Activated CD8-positive, alpha-beta memory T cell treated with anti-CD3 and anti-CD28 coated beads for 48 hours (primary cell): ENCODE measurements around the gene ERV3-1.
"Not testable (repeated sequence)": the region's sequence is repeated elsewhere in the genome, so short reads cannot be mapped to it uniquely, and the experiment has no call there.

Experiments used
- DNase-seq, 3 experiments: peaks; one replicate each; pipeline ENCODE4 v3.0.0-alpha.2; 2020; ENCODE audit warnings: low read depth in 2 of 3, low spot score in 2 of 3

The ERV3-1 gene

DNA sequence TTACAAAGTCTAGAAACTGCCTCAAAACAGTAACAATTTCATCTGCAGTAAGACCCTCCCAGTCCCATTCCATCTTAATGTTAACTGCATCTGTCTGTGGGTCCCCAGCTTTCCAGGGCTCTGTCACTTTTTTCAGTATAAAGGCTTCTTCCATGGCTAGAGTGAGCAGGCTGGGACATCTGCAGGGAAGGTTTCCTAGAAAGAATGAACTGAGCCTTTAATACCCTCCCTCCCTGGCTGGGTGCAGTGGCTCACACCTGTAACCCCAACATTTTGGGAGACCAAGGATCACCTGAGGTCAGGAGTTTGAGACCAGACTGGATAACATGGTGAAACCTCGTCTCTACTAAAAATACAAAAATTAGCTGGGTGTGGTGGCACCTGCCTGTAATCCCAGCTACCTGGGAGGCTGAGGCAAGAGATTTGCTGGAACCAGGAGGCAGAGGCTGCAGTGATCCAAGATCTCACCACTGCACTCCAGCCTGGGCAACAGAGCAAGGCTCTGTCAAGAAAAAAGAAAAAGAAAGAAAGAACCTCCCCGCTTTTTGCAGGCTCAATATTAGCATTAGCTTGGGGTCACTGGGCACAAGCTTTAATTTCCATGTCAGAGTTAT, 3.4 kb downstream of the ERV3-1 start:
- DNase-seq = no peak

DNA sequence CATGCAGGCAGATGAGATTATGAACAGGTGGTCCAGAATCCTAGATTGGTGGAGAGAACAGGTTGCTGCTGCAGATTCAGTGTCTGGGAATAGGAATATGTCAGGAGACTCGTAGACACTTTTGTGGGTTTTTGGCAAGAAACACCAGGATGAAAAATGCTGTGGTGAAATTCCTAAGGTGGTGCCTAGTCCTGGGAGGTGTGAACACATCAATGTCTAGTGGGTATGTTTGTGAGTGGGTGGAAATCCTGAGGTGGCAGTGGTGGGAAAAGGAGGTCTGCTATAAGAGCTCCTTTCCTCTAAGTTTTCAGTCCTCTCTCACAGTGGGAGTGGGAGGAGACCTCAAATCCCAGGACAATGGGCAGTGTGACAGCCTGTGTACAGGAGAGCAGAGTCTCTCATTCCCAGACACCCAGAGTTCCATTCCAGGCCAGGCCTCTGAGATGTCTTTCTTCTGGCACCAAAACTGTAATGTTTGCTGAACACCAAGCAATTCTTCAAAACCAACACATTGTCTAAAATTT, 5.1 kb downstream of the ERV3-1 start:
- DNase-seq = no peak

DNA sequence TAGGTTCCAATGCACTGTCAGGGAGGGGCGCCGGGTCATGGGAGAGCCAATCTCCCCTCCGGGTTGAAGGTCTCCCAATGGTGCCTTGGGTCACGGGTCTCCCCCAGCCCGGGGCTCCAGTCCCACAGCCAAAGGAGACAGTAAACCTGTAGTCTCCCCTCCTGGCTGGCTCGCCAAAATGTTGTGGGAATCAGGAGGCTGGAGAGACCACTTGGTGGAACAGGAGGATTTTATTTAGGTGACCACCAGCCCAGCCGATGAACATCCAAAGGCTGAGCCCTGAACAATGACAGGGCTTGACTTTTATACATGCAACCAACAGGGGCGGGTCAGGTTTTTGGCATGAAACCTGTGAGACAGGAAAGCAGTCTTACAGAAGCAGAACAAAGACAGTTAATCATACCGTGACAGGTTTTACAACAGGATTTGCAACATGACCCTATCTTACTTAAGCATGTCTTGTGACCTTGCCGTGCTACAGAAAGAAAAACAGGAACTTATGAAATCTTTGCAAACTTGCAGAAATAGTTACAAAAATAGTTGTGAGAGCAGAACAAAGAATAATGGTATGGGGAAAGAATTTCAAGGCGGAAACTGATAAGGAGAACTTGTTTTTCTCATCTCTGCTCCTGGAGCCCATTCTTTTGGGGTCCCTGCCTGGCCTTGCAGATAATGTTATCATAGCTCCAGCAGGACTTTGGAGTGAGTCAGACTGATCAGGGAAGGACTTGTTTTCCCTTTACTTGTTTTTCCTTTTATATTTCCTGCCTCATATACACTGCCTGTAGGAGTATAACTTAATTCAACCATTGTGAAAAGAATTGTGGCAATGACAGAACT, 7.1 kb downstream of the ERV3-1 start:
- DNase-seq = no peak

DNA sequence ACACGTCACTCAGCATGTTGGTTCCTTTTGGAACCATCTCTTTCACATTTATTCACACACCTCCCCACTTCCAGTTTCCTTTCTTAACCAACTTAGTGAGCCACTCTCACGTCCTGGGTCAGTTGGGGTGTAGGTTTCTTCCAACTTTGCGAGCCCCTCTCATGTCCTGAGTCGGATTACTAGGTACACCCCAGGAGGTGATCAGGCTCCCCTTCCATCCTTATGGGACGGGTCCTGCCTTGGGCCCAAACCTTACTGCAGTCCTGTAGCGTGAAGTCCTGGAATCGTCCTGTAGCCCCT, 7.7 kb downstream of the ERV3-1 start:
- no peak for DNase-seq

DNA sequence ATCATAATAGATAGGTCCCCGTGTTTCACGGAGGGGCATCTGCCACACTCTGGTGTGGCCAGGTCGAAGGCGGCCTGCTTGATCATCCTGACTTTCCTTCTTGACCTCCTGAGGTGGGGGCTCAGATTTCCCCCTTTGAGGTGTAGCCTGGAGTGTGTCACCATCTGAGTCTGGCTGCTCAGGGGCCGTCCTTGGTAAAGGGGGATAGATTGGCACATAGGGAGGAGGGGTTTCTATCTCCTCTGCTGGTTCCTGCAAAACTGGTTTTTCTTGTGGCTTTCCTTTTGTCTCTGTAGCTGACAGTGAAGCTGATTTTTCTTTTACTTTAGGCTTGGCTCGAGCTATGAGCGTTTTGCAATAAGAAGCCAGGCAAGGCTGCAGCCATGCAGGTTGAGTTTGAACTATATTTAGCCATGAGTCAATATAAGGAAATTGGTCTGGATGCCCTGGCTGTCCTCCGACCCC, 8.5 kb downstream of the ERV3-1 start:
- DNase-seq = no peak

DNA sequence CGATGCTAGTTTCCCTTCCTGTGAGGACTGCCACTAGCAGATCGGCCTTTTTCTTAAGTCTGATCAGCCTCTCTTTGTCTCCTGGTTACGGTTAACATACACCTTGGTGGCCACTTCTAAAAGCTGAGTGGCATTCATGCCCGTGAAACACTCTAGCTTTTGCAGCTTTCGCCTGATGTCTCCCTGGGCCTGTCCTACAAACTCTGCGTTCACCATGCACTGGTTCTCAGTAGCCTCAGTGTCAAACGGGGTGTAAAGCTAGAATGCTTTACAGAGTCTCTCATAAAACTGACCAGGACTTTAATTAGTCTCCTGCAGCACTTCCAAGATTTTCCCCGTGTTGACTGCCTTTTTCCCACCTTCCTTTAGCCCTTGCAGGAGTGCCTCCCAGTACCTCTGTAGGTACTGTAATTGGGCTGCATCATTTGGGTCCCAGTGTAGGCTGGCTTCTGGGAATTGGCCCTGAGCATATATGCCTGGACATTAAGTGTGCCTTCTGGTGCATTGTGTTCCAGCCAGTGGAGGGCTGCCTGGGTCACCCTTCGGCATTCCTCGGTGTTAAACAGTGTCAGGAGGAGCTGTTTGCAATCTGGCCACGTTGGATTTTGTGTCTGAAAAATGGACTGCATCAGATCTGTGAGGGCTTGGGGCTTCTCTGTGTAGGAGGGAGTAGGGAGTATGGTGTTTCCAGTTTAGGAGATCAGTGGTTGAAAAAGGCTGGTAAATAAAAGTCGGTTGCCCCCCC, 9.2 kb downstream of the ERV3-1 start:
- DNase-seq = no peak

DNA sequence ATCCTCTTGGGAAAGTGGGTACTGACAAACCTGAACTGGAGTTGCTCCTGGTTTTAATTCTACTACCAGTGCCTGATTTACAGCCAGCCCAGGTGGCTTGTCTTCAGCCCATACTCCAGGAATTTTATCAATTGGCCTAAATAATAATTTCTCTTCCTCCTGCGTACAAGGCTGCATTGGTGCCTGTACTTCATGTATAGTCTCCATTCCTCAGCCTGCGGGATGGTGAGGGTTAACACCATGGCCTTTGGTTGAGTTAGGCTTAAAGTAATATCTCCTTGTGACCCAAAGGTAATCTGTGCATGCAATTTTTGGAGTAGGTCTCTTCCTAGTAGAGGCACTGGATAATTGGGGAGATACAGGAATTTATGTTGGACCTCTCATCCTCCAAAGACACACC, 10.2 kb downstream of the ERV3-1 start:
- no peak for DNase-seq

DNA sequence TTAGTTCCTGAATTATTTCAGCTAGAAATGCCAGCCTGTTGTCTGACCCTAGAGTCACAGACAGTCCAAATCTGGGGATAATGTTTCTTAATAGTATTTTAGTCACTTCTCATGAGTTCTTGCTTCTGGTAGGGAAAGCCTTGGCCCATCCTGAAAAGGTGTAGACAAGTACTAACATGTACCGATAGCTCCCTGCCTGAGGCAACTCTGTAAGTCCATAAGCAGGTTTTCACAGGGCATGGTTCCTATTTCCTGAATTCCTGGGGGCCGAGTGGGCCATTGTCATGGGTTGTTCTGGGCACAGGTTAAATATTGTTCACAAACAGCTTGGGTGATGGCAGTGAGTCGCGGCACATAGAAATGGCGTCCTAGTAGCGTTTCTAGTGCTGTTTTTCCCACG, 12.6 kb downstream of the ERV3-1 start:
- no peak for DNase-seq

DNA sequence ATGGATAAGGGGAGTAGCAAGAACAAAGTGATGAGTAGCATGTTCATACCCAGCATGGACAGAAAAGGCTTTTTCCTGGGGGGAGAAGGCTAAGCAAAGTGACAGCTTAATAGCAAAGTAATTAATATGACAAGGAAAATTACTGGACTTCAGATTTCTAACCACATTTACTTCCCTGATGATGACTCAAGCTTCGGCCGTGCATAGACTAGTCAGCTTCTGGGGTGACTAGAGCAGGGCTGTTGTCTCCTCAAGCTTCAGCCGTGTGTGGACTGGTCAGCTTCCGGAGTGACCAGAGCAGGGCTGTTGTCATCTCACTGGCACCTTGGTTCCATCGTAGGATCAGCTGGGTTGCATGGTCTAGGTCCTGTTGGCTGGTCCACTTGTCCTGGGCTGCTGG, 13.5 kb downstream of the ERV3-1 start:
- no peak for DNase-seq

DNA sequence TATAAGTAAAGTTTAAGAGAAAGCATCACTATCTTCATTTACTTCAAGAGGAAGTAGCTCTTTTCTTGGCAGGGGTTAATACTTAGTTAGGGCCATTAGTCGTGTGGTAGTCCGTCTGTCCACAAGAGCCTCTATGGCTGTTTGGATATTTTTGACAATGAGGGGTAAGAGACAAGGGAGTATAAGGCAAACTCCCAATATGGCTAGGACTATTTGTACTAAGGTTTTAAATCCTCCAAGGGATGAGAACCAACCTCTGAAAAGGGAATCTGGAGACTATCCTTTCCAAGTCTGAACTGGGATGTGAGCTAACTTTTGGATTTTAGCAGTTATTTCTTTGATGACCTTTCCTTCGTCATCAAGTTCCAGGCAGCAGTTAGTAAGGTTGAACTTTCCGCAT, 15.6 kb downstream of the ERV3-1 start, which contains the start of gene ZNF117:
Gene ZNF117, minus strand, starts transcription at position 101 of the 400 bp plus-strand sequence.
- no peak for DNase-seq

DNA sequence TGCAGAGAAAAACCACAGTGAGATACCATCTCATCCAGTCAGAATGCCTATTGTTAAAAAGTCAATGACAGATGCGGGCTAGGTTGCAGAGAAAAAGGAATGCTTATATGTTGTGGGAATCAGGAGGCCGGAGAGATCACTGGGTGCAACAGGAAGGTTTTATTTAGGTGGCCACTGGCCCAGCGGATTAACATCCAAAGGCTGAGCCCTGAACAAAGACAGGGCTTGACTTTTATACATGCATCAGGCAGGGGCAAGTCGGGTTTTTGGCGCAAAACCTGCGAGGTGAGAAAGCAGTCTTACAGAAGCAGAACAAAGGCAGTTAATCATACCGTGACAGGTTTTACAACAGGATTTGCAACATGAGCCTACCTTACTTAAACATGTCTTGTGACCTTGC, 16.3 kb downstream of the ERV3-1 start:
- no peak for DNase-seq

DNA sequence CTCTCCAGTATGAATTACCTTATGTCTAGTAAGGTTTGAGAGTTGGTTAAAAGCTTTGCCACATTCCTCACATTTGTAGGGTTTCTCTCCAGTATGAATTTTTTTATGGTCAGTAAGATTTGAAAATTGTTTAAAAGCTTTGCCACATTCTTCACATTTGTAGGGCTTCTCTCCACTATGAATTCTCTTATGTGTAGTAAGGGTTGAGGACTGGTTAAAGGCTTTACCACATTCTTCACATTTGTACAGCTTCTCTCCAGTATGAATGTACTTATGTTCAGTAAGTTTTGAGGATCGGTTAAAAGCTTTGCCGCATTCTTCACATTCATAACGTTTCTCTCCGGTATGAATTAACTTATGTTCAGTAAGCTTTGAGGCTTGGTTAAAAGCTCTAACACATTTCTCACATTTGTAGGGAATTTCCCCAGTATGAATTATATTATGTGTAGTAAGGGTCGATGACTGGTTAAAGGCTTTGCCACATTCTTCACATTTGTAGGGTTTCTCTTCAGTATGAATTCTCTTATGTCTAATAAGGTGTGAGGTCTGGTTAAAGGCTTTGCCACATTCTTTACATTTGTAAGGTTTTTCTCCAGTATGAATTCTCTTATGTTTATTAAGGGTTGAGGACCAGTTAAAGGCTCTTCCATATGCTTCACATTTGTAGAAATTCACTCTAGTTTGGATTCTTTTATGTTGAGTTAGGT, 27.8 kb downstream of the ERV3-1 start:
- DNase-seq = no peak

DNA sequence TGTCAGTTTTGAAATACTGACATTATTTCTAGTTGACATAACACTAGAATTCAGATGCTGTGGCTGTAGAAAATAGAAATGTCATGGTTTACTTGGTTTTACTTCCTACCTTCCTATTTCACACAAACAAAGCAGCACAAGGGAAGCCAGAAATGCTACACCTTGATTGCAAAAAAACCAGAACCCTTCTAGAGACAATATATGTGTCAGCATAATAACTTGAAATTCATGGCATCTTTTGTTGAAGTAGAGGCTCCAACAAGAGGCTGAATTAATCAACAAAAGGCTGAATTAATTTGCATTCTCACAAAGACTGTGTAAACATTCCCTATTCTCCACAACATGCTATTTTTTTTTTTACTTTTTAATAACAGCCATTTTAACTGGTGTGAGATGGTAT, 40.9 kb downstream of the ERV3-1 start:
- no peak for DNase-seq

DNA sequence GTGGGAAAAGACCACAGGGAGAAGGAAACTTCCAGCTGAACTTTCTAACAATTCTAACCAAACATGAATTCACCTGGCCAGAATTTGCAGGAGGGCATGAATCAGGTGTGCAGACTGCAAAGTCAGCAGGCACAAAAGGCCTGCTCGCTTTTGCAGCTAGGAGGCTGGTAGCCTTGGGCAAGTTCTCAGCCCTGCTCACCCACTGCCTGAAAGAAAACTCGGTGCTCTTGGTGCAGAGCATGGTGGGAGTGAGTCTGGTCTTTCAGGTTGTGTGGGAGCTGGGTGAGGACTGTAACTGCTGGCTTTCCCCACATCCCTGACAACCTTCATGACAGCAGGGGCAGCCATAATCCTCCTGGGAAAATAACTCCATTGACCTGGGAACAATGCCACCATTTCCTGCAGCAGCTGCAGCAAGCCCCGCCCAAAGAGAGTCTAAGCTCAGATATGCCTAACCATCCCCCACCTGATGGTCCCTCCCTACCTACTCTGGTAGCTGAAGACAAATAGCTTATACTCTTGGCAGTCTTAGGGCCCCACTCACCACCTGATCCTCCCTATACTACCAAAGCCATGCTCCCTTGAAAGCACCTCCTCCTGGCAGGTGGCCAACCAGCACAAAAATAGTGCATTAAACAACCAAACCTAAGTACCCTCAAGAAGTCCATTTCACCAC, 47.3 kb downstream of the ERV3-1 start:
- no peak for DNase-seq

DNA sequence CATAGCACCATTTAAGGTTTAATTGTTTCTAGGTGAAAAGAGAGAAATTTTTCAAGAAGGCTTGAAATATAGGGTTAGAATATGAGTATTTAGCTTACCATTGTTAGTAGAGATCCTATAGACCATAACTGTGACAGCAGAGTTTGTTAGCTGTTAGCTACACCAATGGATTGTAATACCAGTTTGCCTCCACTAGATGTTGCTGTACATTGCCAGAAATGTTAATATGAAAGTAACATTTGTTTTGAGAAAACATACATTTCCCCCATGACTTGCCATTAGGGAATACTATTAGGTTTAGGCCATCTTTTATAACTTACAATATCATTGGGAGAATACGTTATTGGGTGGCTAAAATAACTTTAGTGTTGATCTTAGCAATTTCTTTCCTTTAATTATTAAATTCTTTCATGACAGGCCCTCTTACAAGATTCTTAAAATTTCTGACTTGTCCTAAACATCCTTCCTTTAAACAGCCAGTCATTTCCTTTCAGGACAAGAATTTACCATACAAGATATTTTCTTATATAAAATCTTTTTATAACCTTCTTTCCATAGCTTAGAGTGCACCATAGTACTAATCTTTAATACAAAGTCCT, 55.1 kb downstream of the ERV3-1 start:
- DNase-seq = no peak

DNA sequence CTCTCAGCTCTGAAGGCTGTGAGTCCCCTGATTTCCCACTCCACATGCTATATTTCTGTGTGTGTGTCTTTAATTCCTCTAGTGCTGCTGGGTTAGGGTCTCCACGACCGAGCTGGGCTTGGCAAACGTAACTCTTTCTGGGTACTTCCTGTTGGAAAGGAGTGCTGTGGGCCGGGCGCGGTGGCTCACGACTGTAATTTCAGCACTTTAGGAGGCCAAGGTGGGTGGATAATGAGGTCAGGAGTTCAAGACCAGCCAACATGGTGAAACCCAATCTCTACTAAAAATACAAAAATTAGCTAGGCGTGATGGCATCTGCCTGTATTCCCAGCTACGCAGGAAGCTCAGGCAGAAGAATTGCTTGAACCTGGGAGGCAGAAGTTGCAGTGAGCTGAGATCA, 55.8 kb downstream of the ERV3-1 start:
- not testable (repeated sequence) for DNase-seq

DNA sequence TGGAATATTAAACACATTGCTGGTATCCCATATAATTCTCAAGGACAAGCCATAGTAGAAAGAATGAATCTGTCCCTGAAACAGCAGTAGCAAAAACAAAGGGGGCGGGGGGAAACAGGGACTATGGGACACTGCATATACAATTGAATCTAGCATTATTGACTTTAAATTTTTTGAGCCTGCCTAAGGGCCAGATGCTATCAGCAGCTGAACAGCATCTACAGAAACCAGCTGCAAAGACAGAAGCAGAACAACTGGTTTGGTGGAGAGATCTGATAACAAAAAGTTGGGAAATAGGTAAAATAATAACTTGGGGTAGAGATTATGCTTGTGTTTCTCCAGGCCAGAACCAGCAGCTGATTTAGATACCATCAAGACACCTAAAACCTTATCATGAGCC, 57.7 kb downstream of the ERV3-1 start:
- not testable (repeated sequence) for DNase-seq

DNA sequence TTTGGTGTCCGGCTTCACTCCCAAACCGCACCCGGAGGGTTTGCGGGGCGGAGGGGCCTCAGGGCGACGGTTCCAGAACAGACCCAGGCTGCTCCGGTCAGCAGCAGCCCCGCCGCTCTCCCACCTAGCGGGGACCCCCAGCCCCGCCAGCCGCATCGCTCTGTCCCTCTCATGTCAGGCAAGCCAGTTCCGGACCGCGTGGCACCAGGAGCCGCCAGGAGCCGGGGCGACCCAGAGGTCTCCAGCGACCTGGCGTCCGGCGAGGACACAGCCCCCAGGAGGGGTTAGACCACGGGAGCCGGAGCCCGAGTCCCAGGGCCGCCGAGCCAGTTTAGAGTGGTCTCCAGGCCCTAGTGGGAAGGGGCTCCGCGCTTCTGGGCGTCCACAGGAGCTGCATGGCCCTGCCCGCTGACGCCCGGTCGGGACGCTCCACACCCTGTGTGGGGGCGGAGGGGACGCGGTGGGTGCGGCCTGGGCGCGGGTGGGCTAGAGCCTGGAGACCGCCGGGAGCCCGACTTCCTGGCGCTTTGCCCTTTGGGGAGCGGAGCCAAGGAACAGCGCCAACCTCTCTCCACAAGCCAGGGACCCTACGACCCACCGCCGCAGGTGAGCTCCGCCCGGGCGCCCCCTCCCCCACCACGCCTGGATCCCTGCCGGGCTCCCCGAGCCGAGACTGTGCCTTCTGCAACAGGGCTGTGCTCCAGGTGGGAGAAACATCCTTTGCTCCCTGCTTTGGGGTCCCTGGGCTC, 59.1 kb downstream of the ERV3-1 start:
- no peak for DNase-seq

DNA sequence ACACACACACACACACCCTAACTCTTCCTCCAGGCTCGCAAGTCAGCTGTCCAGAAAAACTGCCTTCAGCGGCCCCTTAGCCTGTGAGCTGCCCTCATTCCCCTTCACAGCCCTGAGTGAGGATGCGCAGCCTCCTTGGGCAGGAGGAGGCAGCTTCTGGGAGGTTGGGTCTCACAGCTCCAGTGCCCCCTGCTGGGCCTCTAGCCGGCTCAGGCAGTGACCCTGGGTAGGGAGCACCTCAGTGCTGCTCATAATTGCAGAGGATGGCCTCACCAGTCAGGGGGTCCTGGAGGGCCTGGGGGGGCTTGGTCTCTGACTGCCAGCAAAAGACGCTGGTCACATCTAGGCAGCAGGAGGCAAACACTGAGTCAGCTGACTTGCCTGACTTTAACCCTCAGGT, 59.7 kb downstream of the ERV3-1 start:
- DNase-seq = no peak
